DMS153 (cell line): ENCODE data around the gene ATP6V0A4.
"Not testable (repeated sequence)": the region's sequence is repeated elsewhere in the genome, so short reads cannot be mapped to it uniquely, and the experiment has no call there.

Experiments
- DNase-seq: peaks from one replicate; lab custom pipeline; 2025; lab: John Stamatoyannopoulos, UW

Gene ATP6V0A4

DNA sequence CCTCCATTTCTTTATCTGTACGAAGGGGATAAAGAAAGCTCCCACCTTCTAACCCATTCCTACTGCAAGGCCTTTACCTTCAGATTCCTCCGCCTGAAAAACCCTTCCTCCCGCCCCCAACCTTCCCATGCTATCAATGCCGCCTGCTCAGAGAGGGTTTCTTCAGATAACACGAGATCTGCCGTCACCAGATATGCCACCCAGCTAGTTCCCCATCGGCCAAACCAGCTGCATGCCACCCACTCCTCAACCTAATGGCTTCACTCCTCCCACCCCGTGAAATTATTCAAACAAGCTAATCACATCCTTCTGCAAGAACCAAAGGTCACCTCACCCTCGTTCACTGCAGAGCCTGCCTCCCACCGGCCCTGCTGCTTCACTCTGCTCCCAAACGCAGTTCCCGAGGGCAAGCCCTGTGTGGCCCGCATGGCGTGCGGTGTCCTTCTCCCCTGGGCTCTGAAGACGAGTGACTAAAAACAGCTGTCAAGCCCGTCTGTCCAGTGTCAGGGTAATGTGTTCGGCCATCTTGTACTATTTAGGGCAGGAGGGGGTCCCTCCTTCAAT, 47.0 kb downstream of the ATP6V0A4 start:
- DNase-seq = no peak

DNA sequence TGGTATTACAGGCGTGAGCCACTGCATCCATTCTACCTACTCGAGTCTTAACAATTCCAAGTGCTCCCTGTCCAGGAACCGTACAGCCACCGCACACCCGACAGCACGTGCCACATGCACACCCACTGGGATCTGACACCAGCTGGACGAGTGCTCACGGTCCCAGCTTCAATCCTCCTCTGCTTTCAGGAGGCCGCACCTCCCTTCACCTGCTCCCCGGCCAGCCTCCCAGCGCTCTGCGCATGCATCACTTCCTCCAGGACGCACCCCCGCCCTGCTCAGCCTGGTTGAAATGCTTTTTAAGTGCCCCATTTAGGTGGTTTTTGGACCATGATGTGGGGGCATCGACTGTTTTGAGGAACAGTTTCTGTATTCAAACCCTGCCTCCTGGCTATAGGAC, 47.5 kb downstream of the ATP6V0A4 start:
- no peak for DNase-seq

DNA sequence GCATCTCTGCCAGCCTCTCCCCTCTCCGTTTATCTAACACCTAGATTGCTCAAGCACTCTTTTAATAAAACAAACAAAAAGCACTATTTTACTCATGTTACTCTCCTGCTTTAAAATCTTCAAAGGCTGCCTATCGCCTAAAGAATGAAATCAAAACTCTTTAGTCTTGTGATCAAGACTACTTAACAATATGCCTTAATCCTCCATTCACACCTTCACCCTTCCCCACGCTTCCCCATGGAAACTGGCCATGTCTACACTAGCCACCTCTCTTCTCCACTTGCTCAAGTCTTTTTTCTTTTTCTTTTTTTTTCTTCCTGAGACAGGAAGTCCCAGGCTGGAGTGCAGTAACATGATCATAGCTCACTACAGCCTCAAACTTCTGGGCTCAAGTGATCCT, 48.0 kb downstream of the ATP6V0A4 start:
- DNase-seq = no peak

DNA sequence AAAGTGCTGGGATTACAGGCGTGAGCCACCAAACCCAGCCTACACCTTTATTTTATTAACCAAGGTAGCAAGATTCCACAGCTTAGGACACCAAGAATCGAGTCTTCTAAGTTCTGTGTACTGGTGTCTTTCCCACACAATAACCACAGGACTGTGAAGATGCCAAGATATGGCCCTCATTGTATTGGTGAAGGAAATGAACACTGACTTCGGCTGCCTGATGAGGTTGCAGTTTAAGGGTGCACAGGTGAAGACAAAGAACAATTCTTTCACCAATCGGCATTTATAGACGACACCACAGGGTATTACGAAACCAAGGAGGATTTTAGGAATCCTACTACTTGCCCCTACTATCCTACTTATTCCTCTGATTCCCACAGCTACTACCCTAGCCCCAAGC, 49.3 kb downstream of the ATP6V0A4 start:
- no peak for DNase-seq

- DNase-seq = no peak
These were observed 51.9 kb downstream of the ATP6V0A4 start for GRCh38 chr7:138746073-138746472.

DNA sequence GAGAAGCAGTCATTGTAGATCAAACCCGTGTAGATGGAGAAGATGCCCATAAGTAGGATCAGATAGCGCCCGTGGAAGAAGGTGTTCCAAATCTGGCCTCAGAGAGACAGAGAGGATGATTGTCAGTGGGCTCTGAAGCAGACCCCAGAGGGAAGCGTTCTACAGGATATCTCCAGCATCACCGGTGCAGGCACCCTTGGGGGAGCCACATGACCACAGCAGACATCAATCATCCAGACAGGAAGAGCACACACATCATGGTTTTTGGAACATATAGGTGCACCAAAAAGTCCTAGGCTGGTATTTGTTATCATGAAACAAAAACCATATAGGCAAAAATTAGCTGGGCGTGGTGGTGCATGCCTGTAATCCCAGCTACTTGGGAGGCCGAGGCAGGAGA, 52.8 kb downstream of the ATP6V0A4 start:
- no peak for DNase-seq

- DNase-seq = no peak
These were observed 56.6 kb downstream of the ATP6V0A4 start for GRCh38 chr7:138741453-138741735.

- DNase-seq = no peak
These were observed 58.1 kb downstream of the ATP6V0A4 start for GRCh38 chr7:138739859-138740258.

GRCh38 chr7:138738551-138739335, 59.3 kb downstream of the ATP6V0A4 start:
- DNase-seq = peak; percentile 66

- no peak for DNase-seq
These were observed 59.9 kb downstream of the ATP6V0A4 start for GRCh38 chr7:138738114-138738513.

- DNase-seq = no peak
These were observed 62.6 kb downstream of the ATP6V0A4 start for GRCh38 chr7:138735399-138735798.

DNA sequence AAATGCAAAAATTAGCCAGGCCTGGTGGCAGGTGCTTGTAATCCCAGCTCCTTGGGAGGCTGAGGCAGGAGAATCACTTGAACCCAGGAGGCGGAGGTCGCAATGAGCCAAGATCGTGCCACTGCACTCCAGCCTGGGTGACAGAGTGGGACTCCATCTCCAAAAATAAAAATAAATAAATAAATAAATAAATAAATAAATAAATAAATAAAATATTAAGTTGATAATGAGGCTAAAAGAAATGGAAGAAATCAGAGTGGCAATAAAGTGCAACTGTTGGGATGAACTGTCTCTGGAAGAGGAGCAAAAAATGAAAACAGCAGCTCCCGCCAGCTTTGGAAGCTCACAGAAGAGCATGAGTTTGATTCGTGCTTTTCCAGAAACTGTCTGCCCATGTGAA, 66.3 kb downstream of the ATP6V0A4 start:
- not testable (repeated sequence) for DNase-seq

- DNase-seq = no peak
These were observed 68.6 kb downstream of the ATP6V0A4 start for GRCh38 chr7:138729444-138729843.

- DNase-seq = peak; percentile 14
These were observed 70.5 kb downstream of the ATP6V0A4 start for GRCh38 chr7:138727336-138728099.

DNA sequence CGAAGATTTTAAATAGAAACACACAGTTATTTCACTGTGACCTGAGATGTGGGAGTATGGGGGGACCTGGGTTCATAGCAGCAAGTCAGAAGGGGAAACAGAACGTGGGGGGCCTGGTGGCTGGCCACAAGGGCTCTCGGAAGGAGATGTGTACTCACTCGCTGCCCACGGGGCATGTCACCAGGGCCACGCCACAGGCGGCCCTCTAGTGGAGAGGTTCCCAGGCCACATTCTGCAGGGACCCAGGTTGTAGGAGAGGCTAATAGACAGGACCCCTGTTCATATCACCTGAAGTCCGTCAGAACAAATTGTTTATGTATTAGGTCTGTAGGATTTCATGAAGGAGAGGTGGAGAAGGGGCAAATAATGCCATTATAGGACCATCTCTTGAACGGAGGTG, 71.7 kb downstream of the ATP6V0A4 start:
- DNase-seq = no peak

- no peak for DNase-seq
These were observed 77.7 kb downstream of the ATP6V0A4 start for GRCh38 chr7:138720286-138720685.

- no peak for DNase-seq
These were observed 81.1 kb downstream of the ATP6V0A4 start for GRCh38 chr7:138716889-138717288.

GRCh38 chr7:138713191-138713590, 84.8 kb downstream of the ATP6V0A4 start:
- no peak for DNase-seq

- DNase-seq = no peak
These were observed 85.3 kb downstream of the ATP6V0A4 start for GRCh38 chr7:138712652-138713051.

GRCh38 chr7:138710536-138711385, 87.2 kb downstream of the ATP6V0A4 start:
- no peak for DNase-seq

- DNase-seq = no peak
These were observed 92.8 kb downstream of the ATP6V0A4 start for GRCh38 chr7:138705167-138705566.

DNA sequence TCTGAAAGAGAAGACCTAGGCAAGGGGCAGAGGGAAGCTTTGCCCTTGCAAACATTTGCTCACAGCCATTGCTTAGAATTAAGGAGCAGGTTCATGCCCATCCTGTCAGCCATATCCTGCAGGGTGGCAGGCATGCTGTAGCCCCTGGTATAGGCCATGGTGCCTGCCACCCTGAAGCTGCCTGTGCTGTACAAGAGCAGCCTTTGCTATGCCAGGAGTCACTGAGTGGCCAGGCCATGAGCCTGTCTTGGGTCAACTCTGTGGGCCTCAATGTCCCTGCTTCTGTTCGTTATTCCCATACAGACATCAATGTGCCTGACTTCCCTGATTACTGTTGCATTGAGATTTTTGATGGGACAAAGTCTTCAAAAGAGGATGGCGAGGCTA, 96.5 kb downstream of the ATP6V0A4 start:
- no peak for DNase-seq
